Femur (tissue), 1 donor: ENCODE data around the gene THBS3.
"Not testable (repeated sequence)": the region's sequence is repeated elsewhere in the genome, so short reads cannot be mapped to it uniquely, and the experiment has no call there.

ENCODE experiments used
- DNase-seq: peaks from one replicate; pipeline ENCODE4 v3.0.0-alpha.2; 2017

The THBS3 gene

GRCh38 chr1:155207806-155208540 is at the start of gene THBS3:
Gene THBS3, minus strand, starts transcription at chr1:155207897. Its CDS starts 21 bp downstream, at chr1:155207876.
- peak; percentile 90 for DNase-seq

- no peak for DNase-seq
Observed at GRCh38 chr1:155256058-155256852, 48.6 kb upstream of the THBS3 start.

GRCh38 chr1:155255243-155256007 is 47.7 kb upstream of the THBS3 start, which contains the start of gene ENTREP3:
Gene ENTREP3, minus strand, starts transcription at chr1:155255483. Its CDS starts 606 bp downstream, at chr1:155254877.
- DNase-seq = peak; percentile 95

- peak; percentile 41 for DNase-seq
Observed at GRCh38 chr1:155254714-155255242, 47.1 kb upstream of the THBS3 start.

GRCh38 chr1:155254228-155254713 is 46.6 kb upstream of the THBS3 start:
- DNase-seq = no peak

- DNase-seq = no peak
Observed at GRCh38 chr1:155253797-155254196, 46.1 kb upstream of the THBS3 start.

GRCh38 chr1:155253208-155253607 is 45.5 kb upstream of the THBS3 start:
- no peak for DNase-seq

GRCh38 chr1:155251566-155251965 is 43.9 kb upstream of the THBS3 start:
- DNase-seq = no peak

- peak; percentile 95 for DNase-seq
Observed at GRCh38 chr1:155250633-155251449, 43.1 kb upstream of the THBS3 start.

- peak; percentile 41 for DNase-seq
Observed at GRCh38 chr1:155250246-155250632, 42.5 kb upstream of the THBS3 start.

GRCh38 chr1:155247667-155248553 is 40.2 kb upstream of the THBS3 start:
- no peak for DNase-seq

GRCh38 chr1:155246796-155247195 is 39.1 kb upstream of the THBS3 start:
- not testable (repeated sequence) for DNase-seq

- DNase-seq = no peak
Observed at GRCh38 chr1:155245163-155245524, 37.4 kb upstream of the THBS3 start.

GRCh38 chr1:155244368-155245162 is 36.9 kb upstream of the THBS3 start:
- DNase-seq = peak; percentile 99

- no peak for DNase-seq
Observed at GRCh38 chr1:155242805-155243358, 35.2 kb upstream of the THBS3 start.

GRCh38 chr1:155241841-155242264 is 34.2 kb upstream of the THBS3 start:
- DNase-seq = no peak

GRCh38 chr1:155241069-155241679 is 33.5 kb upstream of the THBS3 start:
- peak; percentile 86 for DNase-seq

- DNase-seq = no peak
Observed at GRCh38 chr1:155236451-155236850, 28.8 kb upstream of the THBS3 start.

GRCh38 chr1:155235375-155235774 is 27.7 kb upstream of the THBS3 start:
- not testable (repeated sequence) for DNase-seq
